HG03135 (cell line): ENCODE measurements around the gene GPR132.
"Not testable (repeated sequence)": the region's sequence is repeated elsewhere in the genome, so short reads cannot be mapped to it uniquely, and the experiment has no call there.

Source experiments
- ATAC-seq: cut with Tn5 transposase; IDR thresholded peaks from one replicate; pipeline ENCODE4 v1.9.1; 2021; ENCODE audit warnings: mild to moderate bottlenecking, moderate library complexity; ENCODE audit not compliant: unreplicated experiment

Gene GPR132

GRCh38 chr14:105091517-105092170 is 26.4 kb upstream of the GPR132 start:
- no peak for ATAC-seq

DNA sequence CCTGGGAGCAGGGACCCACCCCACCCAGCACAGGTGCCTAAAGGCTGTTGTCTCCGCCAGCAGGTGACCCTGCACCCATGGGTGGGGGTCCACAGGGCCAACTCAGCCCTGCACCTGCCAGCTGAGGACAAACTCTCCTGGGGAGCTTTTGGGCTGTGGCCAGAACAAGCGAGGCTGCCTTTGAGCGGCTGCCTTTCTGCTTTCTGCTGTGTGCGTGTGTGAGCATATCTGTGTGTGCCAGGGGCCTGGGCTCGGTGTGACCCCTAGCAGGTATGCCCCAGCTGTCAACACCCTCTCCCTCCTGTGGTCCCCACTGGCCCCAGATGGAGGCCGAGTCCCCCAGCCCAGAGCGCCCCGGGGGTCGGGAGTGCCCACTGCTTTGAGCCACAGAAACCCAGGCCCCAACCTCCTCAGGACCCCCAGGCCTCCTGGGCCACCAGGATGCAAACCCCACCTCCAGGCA is 25.9 kb upstream of the GPR132 start:
- ATAC-seq, result no peak

DNA sequence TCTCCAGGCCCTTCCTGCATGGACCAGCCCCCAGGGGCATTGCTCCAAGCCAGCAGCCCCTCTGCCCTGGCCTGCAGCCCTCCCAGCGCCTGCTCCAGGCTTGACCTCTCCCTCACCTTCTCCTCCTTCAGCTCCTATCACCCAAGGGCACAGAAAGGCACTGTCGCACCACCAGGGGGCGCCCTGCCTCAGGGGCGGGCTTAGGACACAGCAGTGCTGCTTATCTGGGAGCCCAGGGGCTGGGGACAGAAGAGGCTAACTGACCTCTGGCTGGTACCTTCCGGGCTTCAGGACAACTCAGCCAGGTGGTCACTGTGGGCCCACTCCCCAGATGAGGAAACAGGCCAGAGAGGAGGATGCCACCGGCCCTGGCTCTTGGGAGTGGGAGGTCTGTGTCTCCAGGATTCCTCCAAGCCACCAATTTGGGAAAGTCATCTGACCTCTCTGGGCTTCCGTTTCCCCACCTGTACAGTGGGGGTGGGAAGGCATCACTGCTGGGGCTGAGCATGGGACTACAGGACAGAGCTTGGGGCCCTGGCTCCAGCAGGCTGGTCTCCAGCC is 25.3 kb upstream of the GPR132 start:
- peak; percentile 42 for ATAC-seq

- no peak for ATAC-seq
Measured at GRCh38 chr14:105089746-105090492, 24.7 kb upstream of the GPR132 start.

DNA sequence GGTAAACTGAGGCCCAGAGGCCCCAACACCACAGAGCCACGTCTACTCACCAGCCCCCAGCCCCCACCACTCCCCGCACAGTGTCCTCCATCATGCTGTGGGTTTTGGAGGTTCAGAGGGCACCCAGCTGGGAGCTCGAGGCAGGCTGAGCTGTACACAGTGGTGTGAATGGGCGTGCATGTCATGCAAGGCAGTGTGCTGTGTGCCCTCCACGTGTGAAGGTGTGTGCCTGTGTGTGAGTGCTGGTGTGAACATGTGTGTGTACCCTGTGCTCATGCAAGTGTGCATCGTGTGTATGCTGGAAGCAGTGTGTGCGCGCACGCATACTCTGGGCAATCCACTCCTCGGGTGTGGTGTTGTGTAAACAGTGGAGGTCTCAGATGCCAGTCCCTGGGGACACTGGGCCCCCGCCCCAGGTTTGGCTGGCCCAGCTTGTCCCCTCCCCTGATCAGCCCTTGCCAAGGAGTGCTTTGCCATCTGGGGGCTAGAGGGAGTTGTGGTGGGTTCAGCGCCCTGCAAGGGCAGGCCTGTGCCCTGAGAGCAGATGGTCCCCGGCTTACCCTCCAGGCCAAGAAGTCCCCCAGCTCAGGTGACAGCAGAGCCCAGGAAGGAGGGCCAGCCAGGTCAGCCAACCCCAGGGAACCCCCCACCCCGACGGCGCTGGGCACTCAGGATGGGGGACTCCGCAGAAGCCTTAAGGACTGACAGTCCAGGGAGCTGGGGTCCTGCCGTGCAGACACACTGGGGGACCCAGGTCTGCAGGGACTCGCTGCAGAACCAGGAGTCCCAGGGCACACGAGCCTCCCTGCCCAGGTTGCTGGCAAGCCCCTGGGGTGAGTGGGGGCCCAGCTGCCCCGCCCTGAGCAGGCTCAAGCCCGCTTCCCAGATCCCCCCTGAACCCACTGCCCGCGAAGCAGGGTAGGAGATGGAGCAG is 23.8 kb upstream of the GPR132 start:
- ATAC-seq, result no peak

DNA sequence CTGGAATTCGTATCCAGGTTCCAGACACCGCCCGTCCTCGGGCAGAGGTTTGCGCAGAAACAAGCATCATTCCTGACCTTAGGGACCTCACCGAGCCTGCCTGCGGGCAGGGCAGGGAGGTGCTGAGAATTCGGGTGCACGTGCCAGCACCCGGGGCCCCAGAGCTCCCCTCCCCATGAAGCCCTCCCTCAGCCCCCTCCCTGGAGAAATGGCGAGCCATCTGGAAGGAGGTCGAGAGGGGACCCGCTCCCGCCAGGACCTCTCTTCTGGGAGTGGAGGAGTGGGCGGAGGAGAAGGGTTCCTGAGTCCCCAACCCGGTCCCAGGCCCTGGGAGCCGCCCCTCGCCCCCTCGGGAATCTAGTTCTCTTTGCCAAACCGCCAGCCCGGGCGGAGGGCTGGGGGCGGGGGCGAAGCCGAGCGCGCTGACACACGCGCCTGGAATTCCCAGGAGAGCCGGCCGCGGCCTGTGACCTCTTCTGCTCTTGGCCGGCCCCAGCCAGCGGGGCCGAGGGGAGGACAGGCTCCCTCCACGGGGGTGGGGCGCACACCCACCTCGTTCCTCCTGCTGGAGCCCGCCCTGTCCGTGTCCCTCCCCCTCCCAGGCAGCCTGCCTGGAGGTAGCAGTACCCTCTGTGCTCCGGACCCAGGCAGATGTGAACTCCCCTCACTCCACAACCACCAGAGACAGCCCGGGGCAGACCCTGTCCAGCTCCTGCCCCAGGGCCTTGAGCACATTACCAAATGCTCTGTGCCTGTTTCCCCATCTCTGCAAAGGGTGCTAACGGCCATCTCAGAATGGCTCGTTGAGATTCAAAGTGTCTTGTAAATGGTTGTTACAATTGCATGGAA is 23.0 kb upstream of the GPR132 start:
- no peak for ATAC-seq

DNA sequence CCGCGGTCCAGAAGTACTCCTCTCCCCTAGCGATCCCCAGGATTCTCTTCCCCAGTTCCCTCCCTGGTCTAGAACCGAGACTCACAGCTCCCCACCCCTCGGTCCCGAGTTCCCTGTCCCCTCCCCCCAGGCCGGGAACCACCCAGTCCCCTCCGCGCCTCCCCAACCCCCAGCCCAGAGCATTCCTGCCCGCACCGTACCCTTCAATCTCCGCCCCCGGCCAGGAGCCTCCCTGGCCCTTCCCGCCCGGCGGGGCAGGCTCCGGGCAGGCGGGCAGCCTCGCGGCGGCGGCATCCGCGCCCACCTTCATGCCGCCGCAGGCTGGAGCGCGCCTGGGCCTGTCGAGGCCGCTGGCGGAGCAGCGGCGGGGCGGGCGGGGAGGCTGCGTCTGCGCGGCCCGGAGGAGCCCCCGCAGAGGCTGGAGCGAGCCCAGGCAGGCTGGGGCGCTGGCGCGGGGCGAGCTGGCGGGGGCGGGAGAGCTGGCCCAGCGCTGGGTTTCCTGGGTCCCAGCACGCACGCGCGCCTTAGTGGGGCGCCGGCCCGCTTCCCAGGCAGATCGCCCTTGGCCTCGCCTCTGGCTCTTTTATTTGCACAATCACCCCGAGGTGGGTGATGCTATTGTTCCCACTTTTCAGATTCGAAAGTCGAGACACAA is 22.2 kb upstream of the GPR132 start:
- ATAC-seq, result peak; percentile 2

- peak; percentile 64 for ATAC-seq
Measured at GRCh38 chr14:105086833-105087307, 21.6 kb upstream of the GPR132 start.

GRCh38 chr14:105085766-105086165 is 20.5 kb upstream of the GPR132 start:
- ATAC-seq, result no peak

- no peak for ATAC-seq
Measured at GRCh38 chr14:105084741-105085571, 19.7 kb upstream of the GPR132 start.

- no peak for ATAC-seq
Measured at GRCh38 chr14:105083926-105084685, 18.9 kb upstream of the GPR132 start.

DNA sequence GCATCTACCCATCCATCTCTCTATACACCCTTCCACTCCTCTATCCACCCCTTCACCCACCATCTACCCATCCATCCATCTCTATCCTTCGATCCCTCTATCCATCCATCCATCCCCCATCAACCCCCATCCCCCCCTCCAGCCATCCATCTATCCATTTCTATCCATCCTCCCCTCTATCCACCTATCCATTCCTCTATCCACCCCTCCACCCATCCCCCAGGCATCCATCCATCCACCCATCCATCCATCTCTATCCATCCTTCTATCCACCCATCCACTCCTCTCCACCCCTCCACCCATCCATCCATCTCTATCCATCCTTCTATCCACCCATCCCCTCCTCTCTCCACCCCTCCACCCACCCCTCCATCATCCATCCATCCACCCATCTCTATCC is 17.5 kb upstream of the GPR132 start:
- no peak for ATAC-seq

- ATAC-seq, result not testable (repeated sequence)
Measured at GRCh38 chr14:105081473-105081872, 16.2 kb upstream of the GPR132 start.

DNA sequence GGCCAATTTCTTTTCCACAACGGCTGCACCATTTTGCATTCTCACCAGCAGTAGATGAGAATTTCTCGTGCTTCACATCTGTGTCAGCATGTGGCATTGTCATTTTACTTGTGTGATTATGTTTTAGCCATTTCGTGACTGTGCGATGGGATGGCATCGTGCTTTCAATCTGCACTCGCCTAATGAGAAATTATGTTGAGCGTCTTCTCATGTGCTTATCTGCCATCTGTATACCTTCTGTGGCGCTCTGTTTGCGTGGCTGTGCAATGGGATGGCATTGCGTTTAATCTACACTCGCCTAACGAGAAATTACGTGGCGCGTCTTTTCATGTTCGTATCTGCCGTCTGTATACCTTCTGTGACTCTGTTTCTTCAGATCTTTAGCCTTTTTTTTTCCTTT is 14.9 kb upstream of the GPR132 start:
- no peak for ATAC-seq

- no peak for ATAC-seq
Measured at GRCh38 chr14:105078294-105078693, 13.1 kb upstream of the GPR132 start.

DNA sequence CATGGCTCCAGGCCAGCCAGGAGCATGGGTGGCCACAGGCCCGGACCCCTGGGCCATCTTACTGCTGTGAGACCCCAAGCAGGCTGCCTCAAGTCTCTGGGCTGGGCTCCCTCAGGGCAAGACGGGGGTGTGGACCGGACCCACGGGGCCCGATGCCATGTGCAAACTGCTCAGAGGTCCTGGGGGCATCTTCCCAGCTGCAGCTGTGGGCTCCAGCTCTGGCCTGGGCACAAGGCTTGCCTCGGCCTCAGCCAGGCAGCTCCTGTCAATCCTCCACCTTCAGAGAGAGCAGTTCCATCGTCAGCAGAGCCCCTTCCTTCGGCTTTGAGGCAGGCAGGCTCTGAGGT is 12.4 kb upstream of the GPR132 start:
- ATAC-seq, result no peak

DNA sequence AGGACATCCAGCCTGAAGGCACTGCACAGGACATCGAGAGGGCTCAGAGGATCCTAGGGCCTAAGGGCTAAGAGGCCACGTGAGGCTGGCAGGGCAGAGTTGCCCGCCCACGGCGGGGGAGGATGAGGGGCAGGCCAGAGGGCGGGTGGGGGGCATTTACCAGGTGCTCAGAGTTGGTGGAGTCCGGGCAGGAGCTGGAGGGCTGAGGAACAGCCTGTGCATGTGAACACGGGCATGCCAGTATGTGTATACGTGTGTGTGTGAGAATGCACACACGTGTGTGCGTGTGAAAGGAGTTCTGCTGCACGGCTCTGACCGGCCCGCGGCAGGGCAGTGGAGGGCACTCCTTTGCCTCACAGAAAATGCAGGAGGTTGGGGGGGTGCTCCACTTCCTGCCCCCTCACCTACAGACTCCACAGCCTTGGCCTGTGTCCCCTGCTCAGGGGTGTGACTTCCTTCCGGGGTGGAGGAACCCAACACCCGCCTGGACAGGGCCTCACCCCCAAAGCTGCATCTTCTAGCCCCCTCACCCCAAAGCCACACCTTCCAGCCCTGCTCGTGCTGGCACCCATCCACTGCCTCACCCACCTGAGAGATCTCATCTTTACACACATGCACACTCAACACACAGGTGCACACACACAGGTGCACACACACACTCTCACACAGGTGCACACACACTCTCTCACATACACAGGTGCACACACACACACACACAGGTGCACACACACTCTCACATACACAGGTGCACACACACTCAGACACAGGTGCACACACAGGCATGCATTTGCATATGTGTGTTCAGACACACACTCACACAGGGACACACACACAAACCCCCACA is 11.8 kb upstream of the GPR132 start:
- ATAC-seq, result no peak
